Stimulated activated CD4-positive, alpha-beta T cell treated with anti-CD3 and anti-CD28 coated beads, TNF-alpha, amount 100 ng/mL, for 4 hours (primary cell): Measurements from ENCODE around the gene SCN4A.

Experiments
- DNase-seq, 3 experiments: peaks; one replicate each; pipeline ENCODE4 v3.0.0-alpha.2; 2020; ENCODE audit warnings: low read depth in 3 of 3

SCN4A gene

GRCh38 chr17:63955232-63955631 lies 17.5 kb downstream of the SCN4A start:
- no peak for DNase-seq

GRCh38 chr17:63954402-63955063 lies 18.2 kb downstream of the SCN4A start:
- no peak for DNase-seq

- DNase-seq: no peak
These were observed 21.5 kb downstream of the SCN4A start for GRCh38 chr17:63950940-63951907.

GRCh38 chr17:63949576-63950250 lies 23.0 kb downstream of the SCN4A start:
- DNase-seq: no peak

DNA sequence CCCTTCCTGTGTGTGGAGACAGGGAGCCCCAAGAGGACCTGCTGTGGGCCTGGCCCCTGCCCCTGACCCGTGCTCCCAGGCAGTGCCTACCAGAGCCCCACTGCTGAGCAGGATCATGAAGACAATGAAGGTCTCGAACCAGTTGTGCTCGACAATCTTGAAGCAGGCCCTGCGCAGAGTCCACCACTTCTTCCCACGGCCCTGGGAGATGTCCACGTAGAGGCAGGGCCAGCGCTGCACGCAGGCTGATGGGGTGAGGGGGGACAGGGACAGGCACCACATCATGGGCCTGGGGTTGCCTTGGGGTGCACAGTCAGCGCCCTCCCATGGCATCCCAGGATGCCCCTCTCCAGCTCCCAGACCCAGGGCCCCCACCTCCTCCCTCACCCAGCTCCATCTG lies 24.2 kb downstream of the SCN4A start:
- DNase-seq: no peak

DNA sequence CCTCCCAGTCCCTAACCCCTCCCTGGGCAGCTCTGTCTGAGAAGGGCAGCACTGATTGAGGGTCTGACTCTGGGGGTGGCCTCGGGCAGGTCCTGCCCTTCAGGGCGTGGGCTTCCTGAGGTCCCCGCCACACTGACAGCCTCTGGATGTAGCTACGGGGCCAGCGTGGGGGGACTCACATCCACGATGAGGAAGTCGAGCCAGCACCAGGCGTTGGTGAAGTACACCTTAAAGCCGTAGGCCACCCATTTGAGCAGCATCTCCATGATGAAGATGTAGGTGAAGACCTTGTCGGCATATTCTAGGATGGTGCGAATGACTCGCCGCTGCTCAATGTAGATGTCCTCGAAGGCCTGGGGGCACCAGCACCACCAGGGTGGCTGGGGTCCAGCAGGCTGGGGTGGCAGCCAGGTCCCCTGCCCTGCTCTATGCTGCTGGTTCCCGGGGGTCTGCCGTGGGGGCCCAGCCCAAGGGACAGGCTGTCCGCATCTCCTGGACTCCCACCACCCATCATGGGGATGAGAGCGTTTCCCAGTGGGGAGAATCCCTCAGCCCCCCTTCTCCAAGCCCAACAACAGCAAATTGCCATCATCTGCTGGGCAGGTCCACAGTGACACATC lies 24.9 kb downstream of the SCN4A start:
- no peak for DNase-seq

- peak in 2 of 3 experiments; percentile 29 to 30 for DNase-seq
These were observed 26.0 kb downstream of the SCN4A start for GRCh38 chr17:63946440-63947363.

DNA sequence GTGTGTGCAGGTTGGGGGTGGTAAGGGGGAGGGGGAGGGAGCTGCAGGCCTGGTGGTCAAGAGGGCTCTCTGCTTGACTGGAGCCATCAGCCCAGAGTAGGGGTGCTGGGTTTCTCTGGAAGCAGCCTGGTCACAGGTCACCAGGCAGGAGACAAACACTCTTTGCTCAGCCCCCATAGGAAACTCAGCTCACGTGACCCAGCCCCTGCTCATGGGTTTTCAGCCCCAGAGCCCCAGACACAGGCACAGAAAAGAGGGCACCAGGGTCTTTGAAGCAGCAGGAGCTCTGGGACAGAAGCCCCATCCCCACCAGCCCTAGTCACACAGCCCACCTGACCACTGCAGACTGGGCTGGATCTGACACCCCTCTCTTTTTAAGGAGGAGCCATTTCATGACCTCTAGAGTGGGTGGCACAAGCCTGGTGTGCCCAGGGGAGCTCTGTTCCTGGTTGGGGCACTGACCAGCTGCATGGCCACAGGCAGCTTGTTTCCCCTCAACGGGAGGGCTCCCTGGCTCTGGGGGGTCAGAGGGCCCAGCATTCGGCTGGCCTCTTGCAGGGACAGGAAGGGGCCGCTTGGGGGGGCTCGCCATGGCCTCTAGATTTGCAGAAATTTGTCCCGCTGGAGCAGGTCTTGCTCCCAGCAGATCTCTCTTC lies 26.8 kb downstream of the SCN4A start:
- no peak for DNase-seq

DNA sequence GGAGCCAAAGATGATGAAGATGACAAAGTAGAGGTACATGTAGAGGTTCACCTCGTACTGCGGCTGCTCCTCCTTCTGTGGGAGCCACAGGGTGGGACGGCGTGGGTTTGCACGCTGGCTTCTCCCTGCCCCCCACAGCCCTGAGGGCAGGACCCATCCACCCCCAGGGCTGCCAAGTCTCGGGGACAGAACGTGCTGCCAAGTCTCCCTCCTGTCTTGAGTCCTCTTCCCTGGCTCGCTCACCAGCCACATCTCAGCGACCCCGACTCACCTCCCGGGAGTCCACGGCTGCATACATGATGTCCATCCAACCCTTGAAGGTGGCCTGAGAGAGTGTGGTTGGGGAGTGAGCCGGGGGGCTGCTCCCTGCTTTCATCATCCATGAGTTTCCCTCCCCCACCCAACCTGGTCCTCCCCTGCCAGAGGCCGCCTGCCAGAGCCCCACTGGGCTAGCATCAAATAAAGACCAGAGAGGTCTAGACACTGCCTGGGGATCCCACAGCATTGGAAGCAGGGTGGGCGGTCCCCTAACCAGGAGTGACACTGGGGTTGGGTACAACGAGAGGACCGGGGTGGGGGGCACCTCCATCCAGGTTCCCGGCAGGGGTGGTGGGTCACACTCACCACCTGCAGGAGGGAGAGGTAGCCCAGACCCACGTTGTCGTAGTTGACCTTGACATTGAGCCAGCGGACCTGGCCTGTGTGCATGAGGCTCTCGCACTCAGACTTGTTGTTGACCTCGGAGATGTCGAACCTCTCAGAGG lies 27.8 kb downstream of the SCN4A start:
- no peak for DNase-seq

GRCh38 chr17:63943745-63944144 lies 29.0 kb downstream of the SCN4A start:
- no peak for DNase-seq

DNA sequence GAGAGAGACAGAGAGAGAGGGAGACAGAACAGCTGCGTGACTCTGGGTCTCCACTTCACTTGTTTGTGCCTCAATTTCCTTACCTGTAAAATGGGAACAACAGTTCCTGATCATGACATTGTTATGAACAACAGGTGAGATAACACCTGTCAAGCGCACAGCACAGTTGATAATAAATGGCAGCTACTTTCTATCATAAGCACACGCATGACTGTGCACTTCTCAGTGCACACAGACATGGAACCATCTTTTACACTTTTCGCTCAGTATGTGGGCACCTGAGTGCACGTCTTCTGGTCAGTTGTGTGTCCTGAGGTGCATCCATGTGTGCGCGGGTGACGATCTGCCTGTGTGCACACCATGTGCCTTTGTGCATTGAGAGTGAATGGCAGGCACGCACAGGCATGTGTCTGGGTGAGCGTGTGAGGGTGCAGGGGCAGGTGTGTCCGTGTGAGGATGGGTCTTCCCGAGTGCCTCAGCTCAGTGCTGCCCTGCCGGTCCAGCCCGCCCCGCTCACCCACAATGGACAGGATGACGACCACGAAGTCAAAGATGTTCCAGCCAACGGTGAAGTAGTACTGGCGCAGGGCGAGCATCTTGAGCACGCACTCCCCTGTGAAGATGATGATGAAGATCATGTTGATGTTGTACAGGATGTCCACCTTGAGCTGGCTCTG lies 30.3 kb downstream of the SCN4A start:
- no peak for DNase-seq

DNA sequence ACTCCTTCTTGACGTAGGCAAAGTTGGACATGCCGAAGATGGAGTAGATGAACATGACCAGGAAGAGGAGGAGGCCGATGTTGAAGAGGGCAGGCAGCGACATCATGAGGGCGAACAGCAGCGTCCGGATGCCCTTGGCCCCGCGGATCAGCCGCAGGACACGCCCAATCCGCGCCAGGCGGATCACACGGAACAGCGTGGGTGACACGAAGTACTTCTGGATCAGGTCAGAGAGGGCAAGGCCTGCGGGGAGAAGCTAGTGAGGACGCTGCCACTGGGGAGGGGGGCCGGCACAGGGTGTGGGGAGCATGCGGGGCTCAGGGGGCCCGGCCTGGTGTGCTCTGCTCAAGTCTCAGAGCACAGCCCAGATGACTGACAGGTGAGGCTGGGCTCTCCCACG lies 31.0 kb downstream of the SCN4A start:
- DNase-seq: no peak

DNA sequence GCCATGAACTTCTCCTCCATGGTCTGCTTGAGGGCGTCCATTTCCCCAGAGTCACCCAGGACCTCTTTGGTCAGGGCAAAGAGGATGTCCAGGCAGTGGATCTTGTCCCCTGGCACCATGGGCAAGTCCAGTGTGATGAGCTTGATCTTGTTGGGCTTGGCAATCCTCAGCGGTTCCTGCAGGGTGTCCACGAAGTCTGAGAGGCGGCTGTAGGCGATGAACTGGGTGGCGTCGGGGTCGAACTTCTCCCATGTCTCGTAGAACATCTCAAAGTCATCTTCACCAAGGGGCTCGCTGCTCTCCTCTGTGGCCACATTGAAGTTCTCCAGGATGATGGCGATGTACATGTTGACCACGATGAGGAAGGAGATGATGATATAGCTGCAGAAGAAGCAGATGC lies 31.6 kb downstream of the SCN4A start:
- no peak for DNase-seq

- no peak for DNase-seq
These were observed 32.1 kb downstream of the SCN4A start for GRCh38 chr17:63940584-63940983.

DNA sequence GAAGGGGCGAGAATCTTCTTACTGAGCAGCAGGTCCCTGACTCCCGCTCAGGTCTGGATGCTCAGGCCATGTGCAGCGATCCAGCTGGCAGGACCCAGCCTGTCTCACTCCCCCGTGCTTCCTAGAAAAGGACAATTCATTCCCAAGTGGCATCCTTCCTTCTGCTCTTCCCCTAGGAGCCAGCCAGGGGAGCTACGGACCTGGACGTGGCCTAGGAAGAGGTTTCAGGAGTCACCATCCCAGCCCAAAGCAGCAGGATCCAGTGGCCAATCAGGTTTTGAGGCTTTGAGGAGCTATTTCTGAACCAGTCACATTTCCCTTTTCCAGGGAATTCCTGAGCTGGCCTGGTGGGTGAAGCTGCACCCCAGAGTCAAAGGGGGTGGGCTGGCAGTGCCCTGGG lies 32.8 kb downstream of the SCN4A start:
- no peak for DNase-seq

GRCh38 chr17:63939401-63939800 lies 33.3 kb downstream of the SCN4A start:
- DNase-seq: no peak

GRCh38 chr17:63937920-63938319 lies 34.8 kb downstream of the SCN4A start:
- no peak for DNase-seq

- DNase-seq: no peak
These were observed 35.4 kb downstream of the SCN4A start for GRCh38 chr17:63937319-63937718.
